Hematopoietic multipotent progenitor cell treated with erythropoietin and hydrocortisone succinate and interleukin-3 and kit ligand, for 8 days (in vitro differentiated cells): ENCODE measurements around the gene MND1.

Experiments used
- DNase-seq: peaks from one replicate; pipeline ENCODE4 v3.0.0-alpha.2; 2015

MND1 gene

GRCh38 chr4:153346563-153346962 lies 2.1 kb downstream of the MND1 start:
- DNase-seq, result no peak

GRCh38 chr4:153347117-153347516 lies 2.6 kb downstream of the MND1 start:
- no peak for DNase-seq

GRCh38 chr4:153348006-153348405 lies 3.5 kb downstream of the MND1 start:
- peak; percentile 42 for DNase-seq

- DNase-seq, result no peak
Measured at GRCh38 chr4:153349206-153349805, 4.8 kb downstream of the MND1 start.

- DNase-seq, result peak; percentile 99
Measured at GRCh38 chr4:153362184-153362583, 17.7 kb downstream of the MND1 start.

GRCh38 chr4:153364061-153364460 lies 19.6 kb downstream of the MND1 start:
- DNase-seq, result no peak

- peak; percentile 22 for DNase-seq
Measured at GRCh38 chr4:153365003-153365402, 20.5 kb downstream of the MND1 start.

- DNase-seq, result no peak
Measured at GRCh38 chr4:153366486-153366885, 22.0 kb downstream of the MND1 start.

- DNase-seq, result no peak
Measured at GRCh38 chr4:153367092-153367491, 22.6 kb downstream of the MND1 start.

GRCh38 chr4:153369021-153369420 lies 24.5 kb downstream of the MND1 start:
- DNase-seq, result no peak

- no peak for DNase-seq
Measured at GRCh38 chr4:153371701-153372234, 27.3 kb downstream of the MND1 start.

GRCh38 chr4:153372967-153373562 lies 28.6 kb downstream of the MND1 start:
- DNase-seq, result no peak

- no peak for DNase-seq
Measured at GRCh38 chr4:153374442-153374841, 30.0 kb downstream of the MND1 start.

- no peak for DNase-seq
Measured at GRCh38 chr4:153375303-153375702, 30.8 kb downstream of the MND1 start.

- no peak for DNase-seq
Measured at GRCh38 chr4:153383131-153383530, 38.6 kb downstream of the MND1 start.

GRCh38 chr4:153384160-153384559 lies 39.7 kb downstream of the MND1 start:
- DNase-seq, result no peak

- no peak for DNase-seq
Measured at GRCh38 chr4:153385784-153386183, 41.3 kb downstream of the MND1 start.

- DNase-seq, result no peak
Measured at GRCh38 chr4:153387981-153388380, 43.5 kb downstream of the MND1 start.

GRCh38 chr4:153393397-153393796 lies 48.9 kb downstream of the MND1 start:
- no peak for DNase-seq

GRCh38 chr4:153394945-153395344 lies 50.5 kb downstream of the MND1 start:
- DNase-seq, result no peak

GRCh38 chr4:153398713-153399112 lies 54.2 kb downstream of the MND1 start:
- no peak for DNase-seq

GRCh38 chr4:153399358-153399757 lies 54.9 kb downstream of the MND1 start:
- DNase-seq, result no peak

- no peak for DNase-seq
Measured at GRCh38 chr4:153401501-153401900, 57.0 kb downstream of the MND1 start.

- DNase-seq, result no peak
Measured at GRCh38 chr4:153402366-153402765, 57.9 kb downstream of the MND1 start.

GRCh38 chr4:153403726-153404125 lies 59.2 kb downstream of the MND1 start:
- DNase-seq, result no peak
